Keratinocyte (primary cell): ENCODE results near the gene CDHR4. TPM values are rescaled to one million over a fixed set of nuclear protein-coding genes. Genes with fewer than 3 reads are reported as not detected.
"Not testable (repeated sequence)": the region's sequence is repeated elsewhere in the genome, so short reads cannot be mapped to it uniquely, and the experiment has no call there.

Experiments
- DNase-seq: peaks from one replicate; pipeline ENCODE4 v3.0.0-alpha.2; 2011; ENCODE audit warnings: low read depth, missing footprints, low spot score
- FAIRE-seq: peaks from 2 replicates; lab custom pipeline; 2011; peaks lifted over from hg19 to GRCh38; lab: Jason Lieb, UNC
- H2AFZ ChIP-seq: 2 replicates; pipeline ENCODE4 v1.6.0; 2012; ENCODE audit warnings: low read length, control low read depth, inconsistent platforms; ENCODE audit not compliant: control insufficient read depth
- H3K27ac ChIP-seq: 2 replicates; pipeline ENCODE4 v1.5.1; 2011; ENCODE audit warnings: low read length; ENCODE audit not compliant: control insufficient read depth, insufficient read depth
- H3K27me3 ChIP-seq: 3 replicates; pipeline ENCODE4 v1.6.0; 2011; ENCODE audit warnings: low read length; ENCODE audit not compliant: control insufficient read depth, insufficient read depth; ENCODE audit errors: extremely low read depth
- H3K36me3 ChIP-seq, 2 experiments: 2 replicates in 1 of 2; 3 replicates in 1 of 2; pipeline ENCODE4 v1.5.1; 2011; ENCODE audit warnings: low read length in 2 of 2, mild to moderate bottlenecking in 1 of 2; ENCODE audit not compliant: control insufficient read depth in 2 of 2, insufficient read depth in 2 of 2; ENCODE audit errors: extremely low read depth in 1 of 2
- H3K4me1 ChIP-seq: 3 replicates; pipeline ENCODE4 v1.5.1; 2011; ENCODE audit warnings: low read length; ENCODE audit not compliant: control insufficient read depth, insufficient read depth; ENCODE audit errors: extremely low read depth
- H3K4me2 ChIP-seq: 3 replicates; pipeline ENCODE4 v1.6.0; 2011; ENCODE audit warnings: low read depth, low read length; ENCODE audit not compliant: control insufficient read depth, insufficient read depth; ENCODE audit errors: extremely low read depth
- H3K4me3 ChIP-seq, 3 experiments: fragments of 200-600 bp in 1 of 3; sonication (generic) in 1 of 3; 2 replicates in 2 of 3; 3 replicates in 1 of 3; pipeline ENCODE4 v1.5.1; 2011 to 2016; ENCODE audit warnings: low read length in 3 of 3, mild to moderate bottlenecking in 3 of 3, control low read depth in 2 of 3, inconsistent platforms in 1 of 3, low read depth in 1 of 3, mixed read lengths in 1 of 3, mixed run types in 1 of 3, moderate library complexity in 1 of 3; ENCODE audit not compliant: control insufficient read depth in 2 of 3, insufficient read depth in 2 of 3; ENCODE audit errors: extremely low read depth in 1 of 3
- H3K79me2 ChIP-seq: 2 replicates; pipeline ENCODE4 v1.6.0; 2012; ENCODE audit warnings: low read length; ENCODE audit not compliant: control insufficient read depth, insufficient read depth
- H3K9ac ChIP-seq: 3 replicates; pipeline ENCODE4 v1.6.0; 2011; ENCODE audit warnings: low read length; ENCODE audit not compliant: control insufficient read depth, insufficient read depth; ENCODE audit errors: extremely low read depth
- H3K9me1 ChIP-seq: 3 replicates; pipeline ENCODE4 v1.6.0; 2011; ENCODE audit warnings: low read length; ENCODE audit not compliant: control insufficient read depth, insufficient read depth; ENCODE audit errors: extremely low read depth
- H3K9me3 ChIP-seq: 2 replicates; pipeline ENCODE4 v1.5.1; 2012; ENCODE audit warnings: low read depth, low read length; ENCODE audit not compliant: control insufficient read depth
- H4K20me1 ChIP-seq: 3 replicates; pipeline ENCODE4 v1.6.0; 2011; ENCODE audit warnings: low read length; ENCODE audit not compliant: control insufficient read depth, insufficient read depth; ENCODE audit errors: extremely low read depth
- CTCF ChIP-seq, 3 experiments: IDR thresholded peaks in 1 of 3; conservative IDR thresholded peaks in 1 of 3; optimal IDR thresholded peaks in 1 of 3; 2 replicates in 2 of 3; 3 replicates in 1 of 3; pipeline versions ENCODE3 to v1.5.1; 2011; ENCODE audit warnings: low read length in 3 of 3, mild to moderate bottlenecking in 3 of 3, moderate library complexity in 2 of 3, control low read depth in 1 of 3, inconsistent platforms in 1 of 3; ENCODE audit not compliant: insufficient read depth in 2 of 3; ENCODE audit errors: extremely low read depth in 1 of 3
- EZH2 ChIP-seq: IDR thresholded peaks from one replicate; pipeline ENCODE4 v1.6.1; 2012; ENCODE audit warnings: inconsistent platforms, mild to moderate bottlenecking, low read length, moderate library complexity
- dilution Hi-C: fragments of 300-500 bp; cut with MboI; formaldehyde crosslinking; loops from one replicate; pipeline ENCODE4 v1.7.0; 2020; ENCODE audit warnings: low sequenced_read_pairs; ENCODE audit not compliant: extremely low pct_ligation_motif_present
- polyA plus RNA-seq, 5 experiments: library from polyadenylated mRNA; depleted of rRNA in 3 of 5; stranded (reverse) in 3 of 5; stranded (forward) in 1 of 5; unstranded in 1 of 5; fragments of >200 nt; gene quantifications; 1 replicate in 1 of 5; 2 replicates in 3 of 5; 3 replicates in 1 of 5; pipeline versions ENCODE4 v1.2.1 to v1.2.3, GENCODE V29; 2011 to 2012; ENCODE audit warnings: missing spikeins in 2 of 5, low read depth in 1 of 5, low replicate concordance in 1 of 5

The CDHR4 gene
- polyA plus RNA-seq, 1 donor (not counting 4 experiments of a cell fraction or from before 2014, with no cell fraction given) = not detected

DNA sequence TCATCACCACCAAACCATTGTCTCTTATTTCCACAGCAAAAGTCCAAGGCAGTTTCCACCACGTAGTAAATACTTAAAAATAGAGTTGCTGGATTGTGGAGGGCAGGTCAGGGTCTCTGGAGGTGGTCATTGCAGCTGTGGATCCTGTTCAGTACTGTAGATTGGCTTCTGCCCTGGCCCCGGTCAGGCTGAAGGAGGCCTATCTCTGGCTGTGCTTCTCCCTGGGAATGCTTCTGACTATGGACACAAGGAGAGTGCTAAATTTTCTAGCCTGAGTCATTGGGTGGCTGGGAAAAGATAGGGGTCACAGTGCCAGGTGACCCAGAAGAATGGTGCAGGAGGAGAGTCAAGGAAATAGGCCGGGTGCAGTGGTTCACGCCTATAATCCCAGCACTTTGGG lies 49.6 kb downstream of the CDHR4 start:
- Histone ChIP-seq H3K4me1 (peaks cover 12% of the 10 kb centered on the region), H3K9ac (no peak overlapping the region), H3K9me1 (no peaks in the 10 kb centered on the region), H4K20me1 (no peaks in the 10 kb centered on the region), H2AFZ (no peak overlapping the region), H3K36me3 (peaks cover 7 to 15% of the 10 kb centered on the region in 2 experiments), H3K79me2 (peaks cover 21% of the 10 kb centered on the region), H3K4me2 (no peak overlapping the region), H3K27me3 (no peaks in the 10 kb centered on the region), H3K27ac (no peak overlapping the region), H3K4me3 (no peak overlapping the region), H3K9me3 (no peaks in the 10 kb centered on the region)
- DNase-seq (no peak), FAIRE-seq (no peak)
- dilution Hi-C loops = no loop called here
- no peak for TF ChIP-seq CTCF (optimal IDR thresholded peaks at IDR 0.05 in 1 of 3, IDR thresholded peaks at IDR 0.05 in 1 of 3, conservative IDR thresholded peaks at IDR 0.05 in 1 of 3; ENCODE audit: extremely low read depth in 1 of 3, insufficient read depth in 2 of 3, low read length in 3 of 3)
- TF ChIP-seq EZH2 = no peak

DNA sequence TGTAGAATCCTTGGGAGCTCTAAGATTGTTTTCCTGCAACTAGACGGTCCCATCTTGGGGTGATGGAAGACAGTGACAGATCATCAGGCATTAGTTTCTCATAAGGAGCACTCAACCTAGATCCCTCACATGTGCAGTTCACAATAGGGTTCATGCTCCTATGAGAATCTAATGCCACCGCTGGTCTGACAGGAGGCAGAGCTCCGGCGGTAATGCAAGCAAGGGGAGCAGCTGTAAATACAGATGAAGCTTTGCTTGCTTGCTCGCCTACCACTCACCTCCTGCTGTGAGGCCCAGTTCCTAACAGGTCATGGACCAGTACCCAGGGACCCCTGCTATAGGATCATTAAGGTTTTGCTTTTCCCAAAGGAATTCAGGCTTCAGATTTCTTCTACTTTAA lies 50.8 kb downstream of the CDHR4 start:
- H3K27ac ChIP-seq, H3K9me3 ChIP-seq, H3K9me1 ChIP-seq, H2AFZ ChIP-seq, H3K4me2 ChIP-seq, H3K9ac ChIP-seq, H4K20me1 ChIP-seq, FAIRE-seq, DNase-seq, H3K4me3 ChIP-seq, H3K27me3 ChIP-seq: not testable (repeated sequence)
- peaks cover 20% of the 10 kb centered on the region for H3K79me2 ChIP-seq
- peaks cover 12% of the 10 kb centered on the region for H3K4me1 ChIP-seq
- dilution Hi-C loops = loop anchor here (25.0 kb wide), 1 partner anchor 113 kb away; the partner anchor contains the start of genes CAMKV and TRAIP
- peaks cover 7 to 15% of the 10 kb centered on the region in 2 experiments for H3K36me3 ChIP-seq
